Hair follicular keratinocyte (primary cell): Measurements from ENCODE around the gene TMIE. TPM values are rescaled to one million over a fixed set of nuclear protein-coding genes. Genes with fewer than 3 reads are reported as not detected.

Source experiments
- total RNA-seq: library from RNA; depleted of rRNA; stranded (reverse); fragments of >200 nt; gene quantifications from 2 replicates; pipeline ENCODE4 v1.2.3, GENCODE V29; 2015

TMIE gene, protein sequence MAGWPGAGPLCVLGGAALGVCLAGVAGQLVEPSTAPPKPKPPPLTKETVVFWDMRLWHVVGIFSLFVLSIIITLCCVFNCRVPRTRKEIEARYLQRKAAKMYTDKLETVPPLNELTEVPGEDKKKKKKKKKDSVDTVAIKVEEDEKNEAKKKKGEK
- total RNA-seq, result 0.38 TPM in 1 of 2 replicates, not detected in the other

DNA sequence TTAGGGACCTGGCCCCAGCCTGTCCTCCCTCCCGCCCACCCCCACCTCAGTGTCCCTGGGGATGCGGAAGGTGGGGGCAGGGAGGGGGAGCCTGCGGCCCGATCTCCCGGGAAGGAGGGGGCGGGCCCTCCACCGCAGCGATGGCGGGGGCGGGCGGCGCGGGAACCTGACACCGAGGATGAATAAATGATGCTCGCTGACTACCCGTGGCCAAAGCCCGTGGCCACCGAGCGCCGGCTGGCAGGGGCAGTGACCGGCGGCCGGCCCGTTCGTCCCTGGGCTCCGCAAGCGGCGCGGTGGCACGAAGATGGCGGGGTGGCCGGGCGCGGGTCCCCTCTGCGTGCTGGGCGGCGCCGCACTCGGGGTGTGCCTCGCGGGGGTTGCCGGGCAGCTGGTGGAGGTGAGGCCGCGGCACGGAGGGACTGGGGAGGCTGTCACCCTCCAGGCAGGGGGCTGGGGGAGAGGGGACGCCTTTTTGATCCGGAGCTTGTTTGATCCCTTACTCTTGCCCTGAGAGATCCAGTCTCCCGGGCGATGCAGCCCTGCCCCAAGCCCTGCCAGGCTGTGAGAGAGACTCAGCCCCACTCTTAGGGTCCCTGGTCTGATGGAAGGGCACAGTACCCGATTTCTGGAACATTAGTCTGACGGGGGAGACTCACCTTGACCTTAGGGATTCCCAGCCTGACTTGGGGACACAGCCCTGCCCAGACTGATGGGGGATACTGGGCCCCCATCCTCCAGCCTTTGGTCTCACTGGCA is at the start of gene TMIE:
Gene TMIE, plus strand, starts transcription at position 212 of the 759 bp plus-strand sequence. Its CDS starts 96 bp downstream, at position 308.

DNA sequence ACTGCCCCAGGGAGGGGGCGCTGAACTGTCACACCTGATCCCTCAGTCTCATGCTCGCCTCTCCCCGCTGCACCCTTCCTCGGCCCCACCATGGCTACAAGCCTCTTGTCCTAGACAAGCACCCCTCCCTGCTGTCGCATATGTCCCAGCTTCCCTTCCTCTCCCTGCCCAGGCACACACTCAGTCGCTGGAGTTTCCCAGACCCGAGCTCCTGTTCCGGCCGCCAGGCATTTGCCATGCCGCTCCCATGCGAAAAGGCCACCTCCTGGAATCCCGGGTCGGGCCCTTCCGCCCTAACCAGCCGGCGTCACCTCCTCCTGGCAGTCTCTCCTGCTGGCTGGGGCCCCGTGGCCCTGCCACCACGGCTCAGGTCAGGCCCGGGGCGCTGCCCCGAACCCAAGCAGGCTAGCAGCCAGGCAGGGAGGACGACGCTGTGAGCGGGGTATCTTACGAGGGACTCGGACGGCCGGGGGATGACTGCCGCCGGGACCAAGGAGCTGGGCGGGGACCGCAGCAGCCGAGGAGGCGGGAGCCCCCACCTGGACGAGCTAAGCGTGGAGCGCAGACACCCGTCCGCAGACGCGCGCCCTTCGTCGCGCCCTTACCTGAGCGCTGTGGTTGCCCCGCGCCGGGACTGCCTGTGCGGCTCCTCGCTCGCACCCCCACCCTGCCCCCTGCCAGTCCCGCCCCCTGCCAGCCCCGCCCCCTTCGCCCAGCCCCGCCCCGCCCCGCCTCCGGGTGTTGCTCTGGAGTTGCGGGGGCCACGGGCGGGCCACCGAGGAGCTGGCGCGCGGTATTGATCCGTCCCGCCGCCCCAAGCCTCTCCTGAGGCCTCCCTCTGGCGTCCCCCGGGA is 7.9 kb upstream of the TMIE start, which contains the start of gene ALS2CL:
Gene ALS2CL, minus strand, starts transcription at position 642 of the 854 bp plus-strand sequence. CDS start 4,239 bp downstream, outside the sequence.

DNA sequence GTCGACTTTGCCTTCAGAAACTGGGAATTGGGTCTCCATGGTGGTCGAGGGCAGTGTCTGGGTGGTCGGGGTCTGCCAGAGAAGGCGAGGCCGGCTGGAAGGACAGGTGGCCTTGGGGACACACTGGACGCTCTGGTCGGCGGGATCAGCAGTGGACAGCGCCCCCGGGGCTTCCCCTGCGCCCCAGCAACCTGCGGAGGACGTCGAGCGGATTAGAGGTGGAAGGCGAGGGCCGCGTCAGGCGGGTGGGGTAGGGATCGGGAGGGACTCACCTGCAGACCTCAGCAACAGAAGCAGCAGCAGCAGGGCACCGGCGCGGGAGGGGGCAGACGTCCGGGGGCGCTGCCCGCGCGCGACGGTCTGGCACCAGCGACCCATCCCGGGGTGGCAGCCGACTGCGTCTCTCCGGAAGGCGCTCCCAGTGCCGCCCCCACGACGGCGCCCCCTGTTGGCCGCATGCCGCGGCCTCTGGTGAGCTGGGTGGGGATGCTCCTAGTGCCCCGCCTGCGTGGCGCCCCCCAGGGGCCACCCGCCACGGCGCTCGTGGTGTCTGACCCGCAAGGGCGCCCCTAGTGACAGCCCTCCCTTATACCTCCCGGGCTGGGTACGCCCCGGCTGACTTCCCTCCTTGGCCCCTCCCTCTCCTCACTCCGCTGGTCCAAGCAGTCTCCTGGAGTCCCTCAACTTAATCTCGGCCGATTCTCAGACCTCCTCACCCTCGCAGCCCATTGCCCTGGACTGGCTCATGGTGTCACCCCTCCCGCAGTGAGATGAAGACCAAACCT is 16.4 kb downstream of the TMIE start, which contains the start of gene PRSS50:
Gene PRSS50, minus strand, starts transcription at position 423 of the 785 bp plus-strand sequence. Its CDS starts 45 bp downstream, at position 378.

Other genes starting within 250 kb of the TMIE start
- gene LTF, start 236.5 kb upstream of the TMIE start, total RNA-seq, result not detected in 2 replicates
- not detected in 2 replicates for gene RTP3, start 203.4 kb upstream of the TMIE start, total RNA-seq
- under 0.01 and 0.08 TPM in 2 replicates for gene LRRC2, start 135.1 kb upstream of the TMIE start, total RNA-seq
- not detected in 2 replicates for gene FAM240A, start 88.9 kb upstream of the TMIE start, total RNA-seq
- 41.9 and 89.0 TPM in 2 replicates for gene ALS2CL, start 7.7 kb upstream of the TMIE start, total RNA-seq
- gene PRSS50, start 16.5 kb downstream of the TMIE start, total RNA-seq, result not detected in 2 replicates
- not detected in 2 replicates for gene MYL3, start 162.1 kb downstream of the TMIE start, total RNA-seq
- gene PTH1R, start 176.3 kb downstream of the TMIE start, total RNA-seq, result not detected in 2 replicates